ENCODE measurements around the gene AFF2.

AFF2 gene

DNA sequence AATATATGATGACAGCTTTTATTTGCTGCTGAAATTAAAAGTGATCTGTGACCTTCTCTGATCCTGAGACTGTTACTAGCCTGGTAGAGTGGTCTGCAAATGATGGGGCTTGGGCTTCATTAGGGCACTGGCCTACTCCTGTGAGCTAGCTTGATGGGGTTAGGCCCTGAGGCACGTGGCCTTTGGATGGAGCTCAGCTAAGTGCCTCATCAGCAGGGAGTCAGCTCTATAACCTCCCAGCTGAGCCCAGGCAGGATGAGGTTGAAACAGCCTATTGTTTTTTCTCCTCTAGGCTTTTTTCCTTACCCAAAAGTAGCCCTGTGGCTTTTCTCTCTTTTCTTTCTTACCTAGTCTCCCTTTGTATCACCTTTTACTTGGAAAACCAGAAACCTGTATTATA is 92.2 kb downstream of the AFF2 start:
- DNase-seq = no peak

DNA sequence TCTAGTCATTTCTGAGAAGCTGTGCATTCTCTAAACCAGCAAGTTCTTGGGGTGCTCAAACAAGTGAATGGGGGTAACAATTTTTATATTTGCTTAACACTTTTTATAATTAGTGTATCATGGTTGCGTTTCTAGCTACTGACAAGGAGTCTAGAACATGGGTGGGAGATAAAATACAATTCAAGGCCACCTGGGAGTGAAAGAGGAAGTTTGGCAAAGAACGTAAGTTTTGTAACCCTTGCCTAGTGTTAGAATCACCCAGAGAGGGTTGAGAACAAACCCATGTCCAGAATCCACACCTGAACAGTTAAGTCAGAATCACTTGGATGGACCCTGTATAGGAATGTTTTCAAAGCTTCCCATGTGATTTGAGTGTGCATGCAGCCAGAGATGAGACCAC is 92.7 kb downstream of the AFF2 start:
- no peak for DNase-seq

DNA sequence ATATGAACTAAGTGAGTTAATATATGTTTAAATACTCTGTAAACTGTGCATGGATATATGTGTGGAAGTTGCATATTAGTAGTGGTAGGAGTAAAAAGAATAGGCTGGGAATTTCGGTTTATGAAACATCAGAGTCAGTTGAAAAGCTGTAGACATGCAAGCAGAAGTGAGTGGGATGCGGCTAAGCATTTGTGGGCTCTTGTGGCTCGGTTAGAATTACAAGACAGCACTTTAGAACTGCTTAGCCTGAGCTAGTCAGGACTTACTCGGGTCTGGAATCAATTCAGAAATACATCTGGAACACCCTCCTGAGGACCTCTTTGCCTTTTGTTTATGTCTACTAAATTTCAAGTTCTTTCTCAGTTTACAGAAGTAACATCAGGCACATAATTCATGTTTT is 93.6 kb downstream of the AFF2 start:
- DNase-seq = no peak

DNA sequence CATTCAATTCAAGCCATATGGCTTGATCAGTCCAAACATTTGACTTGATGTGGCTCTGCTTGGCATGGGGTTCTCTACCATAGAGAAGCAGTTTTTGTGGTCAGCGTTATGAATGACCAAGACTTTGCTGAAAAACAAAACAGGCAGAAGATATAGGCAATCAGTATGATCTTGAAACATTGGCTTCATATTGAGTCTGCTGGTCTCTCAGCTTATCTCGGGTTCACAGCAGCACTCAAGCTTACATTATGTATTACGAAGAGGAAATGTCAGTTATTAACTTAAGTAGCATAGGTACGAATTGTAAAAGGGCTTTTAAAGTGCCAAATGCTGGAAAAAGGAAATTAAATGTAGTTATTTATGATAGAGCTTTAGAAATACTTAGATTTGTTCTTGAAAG is 99.0 kb downstream of the AFF2 start:
- DNase-seq = no peak

DNA sequence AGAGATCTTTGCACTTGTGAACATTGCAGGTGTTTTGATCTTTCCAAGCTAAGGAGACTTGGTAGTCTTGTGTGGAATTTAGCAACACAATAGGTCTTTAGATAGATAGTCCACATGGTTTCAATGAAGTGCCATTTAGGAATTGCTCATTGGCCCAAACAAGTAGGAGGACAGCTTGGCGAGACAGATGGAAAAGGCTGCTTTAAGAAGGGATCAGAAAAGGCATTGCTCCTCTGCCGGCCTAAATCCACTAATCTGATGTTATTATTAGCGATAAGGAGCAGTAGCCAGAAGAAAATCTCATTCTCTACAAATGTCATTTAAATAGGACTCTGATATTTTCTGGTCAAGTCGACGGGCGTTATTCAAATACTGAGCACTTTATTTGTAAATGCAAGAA is 99.7 kb downstream of the AFF2 start:
- no peak for DNase-seq

DNA sequence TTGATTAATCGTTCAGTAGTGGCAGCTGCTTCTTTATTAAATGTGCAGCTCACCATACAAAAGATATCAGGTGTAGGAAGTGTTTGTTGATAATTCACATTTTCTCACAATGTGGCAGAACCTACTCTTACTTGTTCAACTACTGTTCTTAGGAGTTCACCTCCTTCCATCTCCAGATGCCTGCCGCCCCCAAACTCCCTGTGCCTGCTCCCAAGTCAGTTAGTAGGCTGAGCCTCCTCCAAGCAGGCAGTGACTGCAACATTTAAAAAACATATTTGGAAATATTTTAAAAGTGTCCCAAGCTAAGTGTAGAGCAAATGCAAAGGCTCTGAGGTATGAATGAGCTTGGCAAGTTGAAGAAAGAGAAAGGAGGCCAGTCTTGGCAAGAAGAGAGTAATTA is 100.2 kb downstream of the AFF2 start:
- no peak for DNase-seq

DNA sequence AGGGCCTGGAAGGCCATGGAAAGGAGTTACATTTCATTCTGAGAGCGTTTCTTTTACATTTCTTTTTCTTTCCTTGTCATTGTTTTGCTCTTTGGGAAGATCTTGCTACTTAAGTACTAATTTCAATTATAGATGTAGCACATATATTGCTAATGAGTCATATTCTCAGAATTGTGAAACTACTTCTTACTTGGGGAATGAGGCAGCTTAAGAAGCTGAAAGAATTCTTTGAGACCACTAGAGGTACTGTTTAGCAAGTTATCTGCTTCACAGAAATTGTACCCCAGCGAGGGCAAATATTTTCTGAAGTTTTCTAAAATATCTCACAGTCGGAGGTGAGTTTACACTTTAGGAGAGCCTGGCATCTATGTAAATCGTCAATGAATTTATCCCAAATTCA is 100.6 kb downstream of the AFF2 start:
- no peak for DNase-seq

DNA sequence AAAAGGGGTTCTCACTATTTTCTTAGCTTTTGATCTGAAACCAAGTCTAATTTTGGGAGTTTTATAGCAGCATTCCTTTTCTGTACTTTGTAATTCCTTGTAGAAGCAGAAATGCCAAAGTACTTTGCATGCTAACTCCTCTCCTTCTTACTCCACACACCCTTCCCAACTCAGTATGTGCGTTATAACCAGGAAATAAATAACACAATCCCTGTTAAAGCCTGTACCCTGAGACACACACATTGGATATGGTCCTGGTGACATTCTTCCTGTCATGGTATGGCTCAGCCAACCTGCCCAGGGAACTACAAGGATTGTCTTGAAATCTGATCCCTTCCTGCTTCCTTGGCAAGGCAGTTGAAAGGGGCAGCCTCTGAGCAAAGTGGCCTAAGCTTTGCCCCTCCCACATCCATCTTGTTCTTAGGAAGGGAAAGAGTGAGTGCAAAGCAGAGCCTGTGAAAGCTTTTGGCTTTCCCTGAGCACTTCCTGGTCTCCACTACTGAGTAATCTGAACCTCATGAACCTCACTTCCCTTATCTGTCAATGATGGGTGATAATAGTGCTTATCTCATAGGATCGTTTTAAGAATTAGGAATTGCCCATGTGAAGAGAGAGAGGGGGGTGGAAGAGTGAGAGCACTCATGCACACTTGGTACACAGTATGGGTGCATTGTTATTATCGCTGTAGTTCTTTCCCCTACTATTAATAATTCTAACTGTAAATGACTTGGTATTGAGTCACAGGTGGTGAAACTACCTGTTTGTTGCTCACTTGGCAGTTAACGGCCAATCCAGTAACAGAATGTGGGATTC is 109.3 kb downstream of the AFF2 start:
- DNase-seq = no peak

DNA sequence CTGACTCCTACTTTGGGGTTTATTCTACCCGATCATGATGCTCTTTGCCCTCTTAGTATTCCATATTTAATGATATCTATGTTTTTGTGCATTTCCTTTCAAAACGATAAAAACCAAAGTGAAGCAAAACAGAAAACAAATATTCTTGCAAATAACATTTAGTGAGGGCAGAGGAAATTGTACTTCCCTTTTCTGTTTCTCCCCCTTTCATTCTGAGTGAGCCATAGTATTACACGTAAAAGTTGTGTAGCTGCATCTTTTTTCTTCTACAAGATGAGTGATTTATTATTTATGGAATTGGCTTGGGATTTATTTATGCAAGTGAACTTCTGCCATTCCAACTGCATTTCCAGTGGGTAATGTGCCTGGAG is 109.9 kb downstream of the AFF2 start:
- no peak for DNase-seq

DNA sequence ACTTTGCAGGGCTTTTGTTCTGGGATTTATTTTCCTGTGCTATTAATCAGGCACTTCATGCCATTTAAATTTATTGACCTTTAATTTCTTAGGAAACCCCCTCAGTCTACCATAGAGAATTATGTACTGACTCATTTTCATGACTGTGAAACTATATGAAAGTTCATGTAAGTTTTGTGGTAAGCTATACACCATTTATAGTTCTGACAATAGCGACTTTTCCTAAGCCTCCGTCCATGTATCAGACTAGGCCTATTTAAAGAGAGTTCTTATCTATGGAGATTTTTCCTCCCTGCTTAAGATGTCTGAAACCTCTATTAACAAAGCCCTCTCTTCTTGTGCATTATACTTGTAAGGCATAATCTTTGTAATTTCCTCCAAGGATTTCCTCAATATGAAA is 111.6 kb downstream of the AFF2 start:
- DNase-seq = no peak

DNA sequence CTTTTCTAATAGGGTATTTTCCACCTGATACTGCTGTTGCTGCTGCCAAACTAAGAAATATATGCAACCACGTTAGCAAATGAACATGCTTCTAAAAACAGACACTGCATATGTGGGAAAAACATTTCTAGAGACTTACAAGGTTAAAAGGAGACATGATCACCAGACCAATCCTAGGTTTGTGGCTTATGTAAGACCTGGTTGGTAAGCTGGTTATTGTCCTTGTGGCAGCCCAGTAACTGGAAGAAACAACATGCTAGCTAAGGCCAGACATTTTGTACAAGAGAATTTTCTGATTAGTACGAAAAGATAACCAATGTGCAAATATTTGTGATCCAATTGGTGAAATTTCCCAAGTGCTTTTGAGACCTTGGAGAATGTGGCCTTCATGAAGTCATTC is 112.0 kb downstream of the AFF2 start:
- no peak for DNase-seq

DNA sequence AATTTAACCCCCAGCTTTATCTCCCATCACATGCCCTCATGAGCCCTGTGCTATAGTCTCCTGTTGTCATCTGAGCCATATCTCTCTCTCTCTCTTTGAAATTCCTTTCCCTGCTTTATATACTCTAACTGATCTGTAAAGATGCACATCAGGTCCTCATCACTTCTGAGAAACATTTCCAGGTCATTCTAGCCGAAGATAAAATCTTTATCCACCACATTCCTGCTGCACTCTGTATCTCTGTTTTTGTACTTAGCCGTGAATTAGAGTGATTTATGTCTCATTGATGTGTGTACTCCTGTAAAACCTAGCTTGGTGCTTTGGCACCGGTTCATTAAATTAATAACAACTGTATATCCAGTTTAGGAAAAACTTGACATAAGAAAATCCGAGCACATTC is 113.2 kb downstream of the AFF2 start:
- DNase-seq = no peak

DNA sequence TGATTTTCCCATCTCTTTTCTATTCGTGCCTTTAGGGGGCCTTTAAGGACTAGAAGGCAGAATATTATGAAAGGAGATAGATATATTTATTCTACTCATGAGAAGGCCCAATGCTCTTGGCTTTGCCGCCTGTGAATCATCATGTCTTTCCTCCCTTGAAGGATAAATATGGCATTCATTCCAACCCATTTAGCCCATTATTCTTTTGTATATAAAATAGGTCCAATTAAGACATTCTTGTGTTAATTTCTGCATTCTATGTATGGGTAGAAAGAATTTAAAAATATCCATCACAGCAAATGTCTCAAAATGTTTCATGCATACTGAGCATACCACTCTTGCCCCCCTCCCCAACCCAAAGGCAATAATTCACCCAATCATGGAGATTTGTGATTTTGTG is 115.1 kb downstream of the AFF2 start:
- DNase-seq = no peak

DNA sequence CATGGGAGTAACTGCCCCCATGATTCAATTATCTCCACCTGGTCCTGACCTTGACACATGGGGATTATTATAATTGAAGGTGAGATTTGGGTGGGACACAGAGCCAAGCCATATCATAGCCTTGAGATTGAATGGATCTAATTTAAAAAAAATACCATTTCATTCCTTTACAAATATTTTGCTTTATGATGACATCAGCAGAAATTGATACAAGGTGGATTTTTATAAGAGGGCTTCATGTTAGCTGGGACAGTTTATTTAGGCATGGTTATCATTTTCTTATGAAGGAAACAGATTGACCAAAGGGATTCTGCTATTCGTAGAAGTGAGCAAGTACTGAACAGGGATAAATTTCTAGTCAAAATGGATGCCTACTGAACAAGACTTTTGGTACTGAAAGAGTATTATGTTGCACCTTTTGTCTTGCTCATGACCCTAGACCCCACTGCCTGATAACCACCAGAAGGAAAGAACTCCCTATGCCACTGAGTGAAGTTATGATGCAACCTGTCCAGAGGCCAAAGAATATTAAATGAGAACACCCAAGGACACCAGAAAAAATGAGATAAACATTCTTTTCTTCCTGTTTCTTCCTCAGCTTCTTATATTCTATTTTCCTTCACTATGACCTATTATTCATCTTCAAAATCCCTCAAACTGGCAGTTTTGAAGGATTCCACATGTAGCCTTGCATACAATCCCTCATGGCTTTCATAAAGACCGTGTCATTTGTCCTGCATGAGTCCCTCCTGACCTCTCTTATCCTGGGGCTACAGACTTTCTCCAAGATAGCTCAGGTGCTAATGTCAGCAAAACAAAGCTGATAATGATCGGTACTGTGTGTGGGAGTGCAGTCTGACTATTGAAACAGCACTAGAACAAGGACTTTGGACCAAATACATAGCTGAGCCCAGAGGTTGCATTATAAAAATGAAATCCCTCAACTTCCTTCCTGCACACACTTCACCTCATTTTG is 118.3 kb downstream of the AFF2 start:
- DNase-seq = no peak

DNA sequence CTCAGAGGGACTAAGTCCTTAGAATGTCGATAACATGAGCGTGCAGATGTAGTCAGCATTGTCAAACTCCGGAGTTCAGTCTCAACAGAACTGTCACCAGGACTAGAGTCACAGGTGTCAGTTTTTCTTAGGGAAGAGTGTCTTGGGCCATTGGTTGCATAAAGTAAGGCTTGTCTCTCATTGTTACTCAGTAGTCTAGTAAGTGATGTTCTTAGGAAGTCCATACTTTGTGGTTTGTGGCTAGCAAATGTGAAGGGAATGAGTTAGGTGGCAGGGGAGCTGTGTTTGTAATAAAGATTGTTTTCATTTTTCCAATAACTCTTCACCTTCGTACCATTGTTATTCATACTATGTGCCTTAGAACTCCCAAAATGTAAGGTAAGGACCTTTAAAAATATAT is 119.6 kb downstream of the AFF2 start:
- DNase-seq = no peak

DNA sequence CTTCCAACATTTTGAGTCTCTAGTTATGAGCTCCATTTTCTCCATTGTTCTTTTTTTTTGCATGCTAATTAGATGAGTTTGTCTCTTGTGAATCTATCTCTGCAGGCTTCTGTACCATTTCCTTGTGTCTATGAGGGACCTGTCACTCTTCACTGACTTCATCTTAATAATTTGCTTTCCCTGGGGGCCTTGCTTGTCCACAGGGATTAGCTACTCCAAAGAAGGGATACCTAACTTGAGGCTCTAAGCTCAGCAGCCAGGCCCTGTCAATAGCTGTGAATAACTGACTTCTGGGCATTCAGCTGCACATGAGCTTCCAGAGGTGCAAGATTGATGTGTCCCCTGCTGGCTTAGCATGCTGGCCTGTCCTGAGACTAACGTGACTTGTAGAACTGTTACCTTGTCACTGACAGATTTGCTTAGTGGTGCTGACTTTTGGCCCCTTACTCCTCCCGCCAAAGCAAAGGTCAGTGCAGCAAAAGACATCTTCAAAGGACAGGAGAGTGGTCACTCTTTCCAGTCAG is 124.6 kb downstream of the AFF2 start:
- no peak for DNase-seq

DNA sequence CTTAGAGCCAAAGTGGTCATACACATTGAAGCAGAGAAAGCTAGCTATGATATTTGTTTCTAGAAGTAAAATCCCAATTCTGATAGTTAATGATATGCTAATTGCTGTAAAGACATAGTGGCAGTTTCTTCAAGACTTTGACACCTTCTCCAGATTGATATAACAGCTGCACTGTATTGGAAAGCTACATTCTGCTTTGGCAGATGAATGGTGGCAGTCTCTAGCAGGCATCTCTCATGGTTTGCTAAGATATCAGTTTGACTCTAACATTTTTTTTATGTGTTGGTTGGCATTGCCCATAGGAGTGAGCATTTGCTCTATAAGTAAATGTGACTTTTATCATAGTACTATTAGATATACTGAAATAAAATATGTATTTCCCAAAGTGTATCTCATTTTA is 128.2 kb downstream of the AFF2 start:
- no peak for DNase-seq

DNA sequence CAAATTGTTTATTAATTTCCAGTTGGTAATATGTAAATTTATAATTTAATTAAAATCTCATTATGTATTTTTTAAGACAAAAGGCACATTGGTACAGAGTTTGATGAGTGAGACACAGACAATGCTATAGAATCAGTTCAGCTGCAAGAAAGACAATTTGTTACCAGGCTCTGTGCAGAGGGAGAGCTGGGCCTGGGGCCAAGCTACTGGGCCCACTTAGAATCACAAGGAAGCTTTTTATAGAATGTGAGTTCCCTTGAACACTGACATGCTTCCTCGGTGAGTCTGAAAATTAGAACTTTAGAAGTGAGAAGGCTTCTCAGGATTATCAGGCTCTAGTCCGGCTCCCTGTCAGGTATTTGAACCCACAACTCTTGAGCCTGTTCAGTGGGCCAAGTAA is 129.0 kb downstream of the AFF2 start:
- no peak for DNase-seq

DNA sequence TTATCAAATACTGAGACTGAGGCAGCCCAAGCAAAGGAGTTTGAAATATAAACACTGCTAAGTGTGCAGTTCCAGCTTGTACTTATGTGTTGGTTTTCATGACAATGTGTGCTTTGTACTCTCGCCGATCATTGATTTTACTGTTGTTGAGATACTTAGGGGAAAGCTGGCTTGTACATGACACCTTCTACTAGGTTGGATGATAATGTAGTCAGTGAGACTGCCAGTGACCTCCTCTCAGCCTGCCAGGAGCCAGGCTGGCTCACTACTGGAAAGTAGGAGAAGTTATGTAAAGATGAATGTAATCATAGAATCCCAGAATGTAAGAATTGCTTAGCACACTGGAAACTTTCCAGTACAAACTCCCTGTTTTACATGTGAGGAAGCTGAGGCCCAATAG is 132.0 kb downstream of the AFF2 start:
- DNase-seq = no peak

DNA sequence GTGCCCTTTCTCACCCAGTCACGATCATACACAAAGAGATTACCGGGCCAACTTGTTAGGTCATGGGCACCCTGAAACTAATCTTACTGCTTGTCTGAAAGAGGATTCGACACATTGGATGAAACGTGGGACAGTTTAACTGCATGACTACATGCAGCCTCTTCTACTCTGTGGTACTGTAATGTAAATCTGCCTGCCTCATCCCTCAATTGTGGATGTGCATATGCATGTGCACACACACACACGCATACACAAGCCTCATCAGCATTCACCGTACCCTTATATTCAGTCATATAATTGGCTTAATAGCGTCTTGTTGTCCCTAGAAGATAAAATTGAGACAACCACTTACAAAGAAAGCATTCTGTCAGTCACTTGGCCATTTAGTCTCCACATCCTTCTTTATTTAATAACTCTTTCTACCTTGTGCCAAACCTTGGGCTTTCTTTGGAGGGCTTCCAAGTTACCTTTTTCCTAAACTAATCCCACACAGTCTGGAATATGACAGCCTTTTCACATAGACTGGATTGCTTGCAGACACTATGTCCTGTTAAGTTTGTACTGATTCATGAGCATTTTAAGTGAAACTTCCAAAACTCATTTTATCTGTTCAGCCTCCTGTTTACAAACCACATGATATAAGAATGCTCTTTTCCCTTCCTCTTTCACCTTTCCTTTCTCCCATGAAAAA is 132.9 kb downstream of the AFF2 start:
- DNase-seq = no peak

DNA sequence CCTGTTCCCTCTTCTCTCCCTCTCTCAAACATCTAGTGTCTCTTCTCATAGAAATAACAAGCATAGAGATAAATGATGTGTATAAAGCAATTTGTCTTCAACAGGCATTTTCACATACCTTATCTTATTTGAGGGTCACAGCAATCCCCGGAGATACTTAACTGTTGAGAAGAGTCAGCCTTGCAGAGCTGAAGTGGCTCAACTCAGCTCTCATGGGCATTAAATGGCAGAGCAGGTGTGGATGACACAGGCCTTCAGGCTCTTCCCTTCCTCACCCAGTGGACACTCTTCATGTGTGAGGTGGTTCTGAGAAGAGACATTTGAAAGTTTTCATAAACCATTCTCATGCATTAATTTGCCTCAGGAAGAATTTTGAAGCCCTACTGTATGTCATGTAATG is 134.2 kb downstream of the AFF2 start:
- DNase-seq = no peak

DNA sequence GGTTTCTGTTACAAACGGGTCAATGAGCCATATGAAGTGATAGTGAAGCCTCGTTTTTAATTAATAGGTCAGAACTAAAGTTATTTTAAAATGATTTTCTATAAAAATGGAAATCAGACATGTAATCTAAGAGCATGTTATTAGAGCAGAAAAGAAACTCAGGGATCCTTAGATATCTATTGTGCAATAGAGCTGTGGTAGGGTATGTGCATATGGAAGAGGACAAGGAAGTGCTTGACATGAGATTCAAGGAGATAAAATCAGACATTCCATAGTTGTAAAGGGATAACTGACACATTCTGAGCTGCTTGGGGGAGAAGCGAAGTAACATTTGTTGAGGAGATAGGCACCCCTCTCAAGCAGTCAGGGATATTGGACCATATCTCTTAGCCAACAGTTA is 143.0 kb downstream of the AFF2 start:
- no peak for DNase-seq

DNA sequence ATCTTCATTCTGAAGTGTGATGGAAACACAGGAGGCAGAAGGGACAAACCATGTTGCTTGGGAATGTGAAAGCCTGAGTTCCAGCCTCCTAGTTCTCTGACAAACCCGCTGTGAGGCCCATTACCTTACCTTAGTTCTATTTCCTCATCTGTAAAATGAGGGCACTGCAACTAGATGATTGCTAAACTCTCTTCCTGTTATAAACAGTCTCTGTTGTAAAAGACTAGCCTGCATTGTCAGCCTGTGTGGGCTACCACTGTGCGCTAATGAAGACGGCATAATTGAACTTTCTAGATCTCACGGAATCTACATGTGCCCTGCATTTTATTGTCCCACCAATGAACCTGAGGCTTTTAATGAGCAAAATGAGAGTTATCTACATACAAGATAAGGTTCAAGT is 147.2 kb downstream of the AFF2 start:
- DNase-seq = no peak
